GM23248 (cell line): ENCODE results near the gene SS18. TPM values are rescaled to one million over a fixed set of nuclear protein-coding genes. Genes with fewer than 3 reads are reported as not detected.

Source experiments
- DNase-seq: peaks from one replicate; pipeline ENCODE4 v3.0.0-alpha.2; 2015
- H2AFZ ChIP-seq: fragments of 200-600 bp; sonication (generic); 2 replicates; pipeline ENCODE4 v1.6.1; 2016; ENCODE audit warnings: antibody characterized with exemption
- H3F3A ChIP-seq: fragments of 200-600 bp; sonication (generic); 2 replicates; pipeline ENCODE4 v1.6.1; 2016; ENCODE audit warnings: mild to moderate bottlenecking, antibody characterized with exemption, mixed run types; ENCODE audit not compliant: insufficient read depth
- H3K27ac ChIP-seq: fragments of 200-600 bp; sonication (generic); 2 replicates; pipeline ENCODE4 v1.5.1; 2016; ENCODE audit warnings: mild to moderate bottlenecking
- H3K27me3 ChIP-seq: fragments of 200-600 bp; sonication (generic); replicated peaks from 2 replicates; pipeline ENCODE4 v1.6.1; 2016; ENCODE audit warnings: mild to moderate bottlenecking; ENCODE audit not compliant: insufficient read depth
- H3K36me3 ChIP-seq: fragments of 200-600 bp; sonication (generic); 2 replicates; pipeline ENCODE4 v1.6.1; 2016; ENCODE audit warnings: low read depth, mild to moderate bottlenecking
- H3K4me1 ChIP-seq: fragments of 200-600 bp; sonication (generic); 2 replicates; pipeline ENCODE4 v1.6.1; 2016; ENCODE audit warnings: mild to moderate bottlenecking; ENCODE audit not compliant: insufficient read depth
- H3K4me2 ChIP-seq: fragments of 200-600 bp; sonication (generic); one replicate; pipeline ENCODE4 v1.6.1; 2016; ENCODE audit warnings: mild to moderate bottlenecking; ENCODE audit not compliant: unreplicated experiment
- H3K4me3 ChIP-seq: fragments of 200-600 bp; sonication (generic); 2 replicates; pipeline ENCODE4 v1.5.1; 2016; ENCODE audit warnings: mild to moderate bottlenecking
- H3K79me2 ChIP-seq: fragments of 200-600 bp; sonication (generic); 2 replicates; pipeline ENCODE4 v1.6.1; 2016; ENCODE audit warnings: mild to moderate bottlenecking; ENCODE audit not compliant: insufficient read depth
- H3K9ac ChIP-seq: fragments of 200-600 bp; sonication (generic); 2 replicates; pipeline ENCODE4 v1.6.1; 2016; ENCODE audit warnings: mild to moderate bottlenecking
- H3K9me2 ChIP-seq: fragments of 200-600 bp; sonication (generic); 2 replicates; pipeline ENCODE4 v1.6.1; 2016; ENCODE audit warnings: mixed run types, mild to moderate bottlenecking, moderate library complexity; ENCODE audit not compliant: insufficient read depth
- H3K9me3 ChIP-seq: fragments of 200-600 bp; sonication (generic); one replicate; pipeline ENCODE4 v1.6.1; 2017; ENCODE audit warnings: low read depth
- H4K20me1 ChIP-seq: fragments of 200-600 bp; sonication (generic); 2 replicates; pipeline ENCODE4 v1.6.0; 2016; ENCODE audit not compliant: insufficient read depth
- EZH2 ChIP-seq: fragments of 200-600 bp; sonication (generic); IDR thresholded peaks from 2 replicates; pipeline ENCODE4 v1.6.1; 2018; ENCODE audit warnings: antibody characterized with exemption, mild to moderate bottlenecking; ENCODE audit not compliant: insufficient read depth, poor library complexity, severe bottlenecking
- EZH2phosphoT487 ChIP-seq: fragments of 200-600 bp; sonication (generic); IDR thresholded peaks from 2 replicates; pipeline ENCODE4 v1.6.1; 2018; ENCODE audit warnings: antibody characterized with exemption, moderate library complexity, mild to moderate bottlenecking, low read depth; ENCODE audit not compliant: insufficient read depth
- WGBS, 2 experiments: methylation state at CpG; one replicate each; pipeline ENCODE4 v1.1.6; 2015 to 2017; ENCODE audit warnings: low lambda C conversion rate in 2 of 2, low coverage in 1 of 2; ENCODE audit errors: missing lambda C conversion rate in 2 of 2; 5-methylcytosine and 5-hydroxymethylcytosine counted together
- in situ Hi-C: fragments of 300-500 bp; cut with MboI; formaldehyde crosslinking; loops from 2 replicates; pipeline ENCODE4 v1.15.0; 2020
- polyA plus RNA-seq: library from polyadenylated mRNA; unstranded; fragments of >200 nt; fragmentation: Nextera tagmentation; extraction: Ambion mirVana; gene quantifications from 2 replicates; pipeline ENCODE4 v1.2.1, GENCODE V29; 2016
- total RNA-seq: library from RNA; depleted of rRNA; stranded (reverse); fragments of >200 nt; shearing (Covaris generic); gene quantifications from 2 replicates; pipeline ENCODE4 v1.2.3, GENCODE V29; 2014; rRNA removed

The SS18 gene
- total and polyA plus RNA-seq, 2 experiments from 2014 or later = 73.1 to 125 TPM

GRCh38 chr18:25979369-25980040 lies 110.9 kb downstream of the SS18 start:
- H4K20me1 ChIP-seq = no peaks in the 10 kb centered on the region
- no peak overlapping the region for H3K4me2 ChIP-seq
- H3K9ac ChIP-seq = no peak overlapping the region
- DNase-seq = no peak
- H3K27me3 ChIP-seq = no peaks in the 10 kb centered on the region
- TF ChIP-seq EZH2phosphoT487 = no peak
- no peak for TF ChIP-seq EZH2
- H3K9me3 ChIP-seq = no peaks in the 10 kb centered on the region
- no peak overlapping the region for H3K27ac ChIP-seq
- no peak overlapping the region for H2AFZ ChIP-seq
- H3K4me1 ChIP-seq = no peaks in the 10 kb centered on the region
- H3K79me2 ChIP-seq = no peaks in the 10 kb centered on the region
- no peaks in the 10 kb centered on the region for H3K36me3 ChIP-seq
- 3 to 15% methylated on average over 2 of the region's 2 CpGs for WGBS, 2 experiments
- no peaks in the 10 kb centered on the region for H3F3A ChIP-seq
- in situ Hi-C loops = no loop called here
- H3K4me3 ChIP-seq = no peak overlapping the region
- no peaks in the 10 kb centered on the region for H3K9me2 ChIP-seq

GRCh38 chr18:25976554-25976953 lies 113.9 kb downstream of the SS18 start:
- Histone ChIP-seq H3K9me3 (no peaks in the 10 kb centered on the region), H3K9ac (no peak overlapping the region), H4K20me1 (no peaks in the 10 kb centered on the region), H3K27ac (no peak overlapping the region), H2AFZ (no peak overlapping the region), H3K4me1 (no peaks in the 10 kb centered on the region), H3K36me3 (no peaks in the 10 kb centered on the region), H3F3A (no peaks in the 10 kb centered on the region), H3K9me2 (no peaks in the 10 kb centered on the region), H3K27me3 (no peaks in the 10 kb centered on the region), H3K79me2 (no peaks in the 10 kb centered on the region), H3K4me2 (no peak overlapping the region), H3K4me3 (no peak overlapping the region)
- DNase-seq = no peak
- in situ Hi-C loops = no loop called here
- TF ChIP-seq EZH2phosphoT487 = no peak
- no peak for TF ChIP-seq EZH2
- WGBS, 2 experiments = 27 to 45% methylated on average over 2 of the region's 2 CpGs

GRCh38 chr18:25974630-25975077 lies 115.8 kb downstream of the SS18 start:
- Histone ChIP-seq H3K9me2 (no peaks in the 10 kb centered on the region), H3F3A (no peaks in the 10 kb centered on the region), H2AFZ (no peak overlapping the region), H3K9ac (no peak overlapping the region), H3K27me3 (no peaks in the 10 kb centered on the region), H3K4me3 (no peak overlapping the region), H3K27ac (no peak overlapping the region), H4K20me1 (no peaks in the 10 kb centered on the region), H3K4me2 (no peak overlapping the region), H3K79me2 (no peaks in the 10 kb centered on the region), H3K36me3 (no peaks in the 10 kb centered on the region), H3K9me3 (no peaks in the 10 kb centered on the region), H3K4me1 (no peaks in the 10 kb centered on the region)
- 31 to 50% methylated on average over 1 of the region's 1 CpG for WGBS, 2 experiments
- no peak for DNase-seq
- in situ Hi-C loops = no loop called here
- TF ChIP-seq EZH2 (no peak), EZH2phosphoT487 (no peak)

Other genes with a start within 250 kb of the SS18 start
- not detected in 2 replicates for gene PSMA8, start 43.3 kb upstream of the SS18 start, total RNA-seq
- not detected in 2 replicates for gene PSMA8, start 43.3 kb upstream of the SS18 start, polyA plus RNA-seq
- 1.1 and 1.9 TPM in 2 replicates for gene TAF4B, start 135.8 kb upstream of the SS18 start, total RNA-seq
- gene TAF4B, start 135.8 kb upstream of the SS18 start, polyA plus RNA-seq = 1.5 and 1.6 TPM in 2 replicates